DMS 273 (cell line): ENCODE measurements around the gene ITSN2.

ENCODE experiments used
- DNase-seq: peaks from one replicate; lab custom pipeline; 2025; ENCODE audit not compliant: unreplicated experiment; lab: John Stamatoyannopoulos, UW

Gene ITSN2

DNA sequence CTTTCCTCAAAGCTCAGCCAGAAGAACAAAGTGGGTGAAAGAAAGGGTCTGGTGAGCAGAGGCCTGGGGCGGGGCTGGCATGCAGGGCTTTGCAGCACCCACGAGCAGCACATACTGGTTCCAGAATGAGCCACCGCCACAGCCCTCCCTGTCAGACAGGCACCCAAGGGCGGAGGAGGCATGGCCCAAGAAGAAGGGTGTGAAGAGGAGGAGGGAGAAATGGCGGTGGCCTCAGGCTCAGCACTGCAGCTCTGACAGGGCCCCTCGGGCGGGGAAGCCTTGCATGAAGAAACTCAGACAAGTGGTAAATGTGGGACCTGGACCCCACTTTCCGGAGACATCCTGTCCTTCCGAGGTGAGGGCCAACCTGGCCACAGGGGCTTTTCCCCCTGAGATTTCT lies 169.8 kb downstream of the ITSN2 start:
- DNase-seq = no peak

- DNase-seq = no peak
Observed at GRCh38 chr2:24189551-24189950, 170.8 kb downstream of the ITSN2 start.

GRCh38 chr2:24183366-24184069 lies 176.8 kb downstream of the ITSN2 start:
- no peak for DNase-seq

DNA sequence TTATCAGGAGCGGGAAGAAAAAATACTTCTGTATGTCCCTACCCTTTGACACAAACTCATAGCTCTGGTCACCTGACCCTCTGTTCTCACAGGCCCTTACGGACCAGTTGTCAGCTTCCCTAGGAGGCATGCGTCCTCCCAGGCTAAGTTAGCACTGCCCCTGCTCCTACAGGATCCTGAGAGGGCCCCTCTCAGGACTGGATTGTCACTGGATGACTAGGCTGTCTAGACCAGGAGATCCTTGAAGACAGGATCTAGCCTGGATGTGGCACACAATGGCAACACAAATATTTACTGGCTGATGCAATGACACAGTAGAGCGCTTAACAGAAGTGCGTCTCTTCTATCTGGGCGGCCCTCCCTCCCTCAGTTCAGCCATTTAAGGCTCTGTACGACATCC lies 177.8 kb downstream of the ITSN2 start:
- DNase-seq = no peak

- no peak for DNase-seq
Observed at GRCh38 chr2:24181849-24182248, 178.5 kb downstream of the ITSN2 start.

GRCh38 chr2:24179683-24180082 lies 180.7 kb downstream of the ITSN2 start:
- no peak for DNase-seq

DNA sequence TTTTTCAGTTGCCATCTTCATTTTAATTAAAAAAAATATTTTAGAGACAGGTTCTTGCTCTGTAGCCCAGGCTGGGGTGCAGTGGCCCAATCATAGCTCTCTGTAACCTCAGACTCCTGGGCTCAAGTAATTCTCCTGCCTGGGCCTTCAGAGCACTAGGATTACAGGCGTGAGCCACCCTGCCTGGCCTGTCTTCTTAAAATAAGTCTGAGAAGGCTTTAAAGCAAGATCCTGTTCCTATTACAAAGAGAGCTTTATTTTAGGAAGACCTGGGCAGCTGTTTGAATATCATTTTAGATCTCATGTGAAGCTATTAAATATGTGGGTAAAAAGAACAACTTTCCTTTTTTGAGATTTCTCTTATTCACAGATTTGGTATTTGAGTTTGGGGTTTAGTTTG lies 184.0 kb downstream of the ITSN2 start:
- no peak for DNase-seq

- DNase-seq = no peak
Observed at GRCh38 chr2:24175631-24176187, 184.6 kb downstream of the ITSN2 start.

- DNase-seq = no peak
Observed at GRCh38 chr2:24174851-24175277, 185.5 kb downstream of the ITSN2 start, which contains the start of gene FAM228A. Gene FAM228A (plus strand): TSS chr2:24175053. CDS start chr2:24175481, 428 bp downstream.

DNA sequence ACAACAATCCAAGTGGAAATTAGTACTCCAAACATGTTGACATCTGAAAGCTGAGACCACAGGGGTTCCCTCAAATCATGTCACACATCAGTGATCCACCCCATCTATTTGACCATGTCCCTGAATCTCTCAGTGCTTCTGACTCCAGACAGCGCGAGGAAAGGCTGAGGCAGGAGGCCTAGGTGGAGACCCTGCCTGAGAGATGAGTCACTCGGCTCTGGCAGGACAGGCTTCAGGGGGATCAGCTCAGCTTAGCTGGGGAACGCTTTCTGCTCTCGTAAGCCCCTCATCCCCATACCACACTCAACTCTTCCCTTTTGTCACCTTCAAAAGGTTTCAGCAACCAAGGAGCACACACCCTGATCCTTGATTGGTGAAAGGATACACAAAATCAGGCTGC lies 191.3 kb downstream of the ITSN2 start:
- DNase-seq = no peak

GRCh38 chr2:24164416-24164973 lies 195.8 kb downstream of the ITSN2 start:
- DNase-seq = peak; percentile 51

DNA sequence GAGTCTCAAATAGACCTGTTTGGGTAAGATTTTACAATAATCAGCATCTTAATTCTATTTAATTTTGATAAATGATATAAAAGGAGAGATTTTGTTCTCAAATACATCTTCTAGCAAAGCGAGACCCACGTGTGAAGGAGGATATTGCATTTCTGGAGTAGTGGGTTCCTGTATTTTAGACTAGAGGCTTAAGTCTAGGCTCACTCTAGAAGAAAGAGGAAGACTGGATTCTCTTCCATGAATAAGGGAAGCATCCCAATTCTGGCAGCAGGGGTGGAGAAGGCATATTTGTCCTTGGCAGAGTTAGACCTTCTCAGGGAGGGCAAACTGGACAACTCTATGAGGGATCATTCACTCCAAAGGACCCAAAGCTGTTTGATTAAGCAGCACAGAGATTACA lies 196.7 kb downstream of the ITSN2 start:
- DNase-seq = no peak

- no peak for DNase-seq
Observed at GRCh38 chr2:24163186-24163585, 197.2 kb downstream of the ITSN2 start.

DNA sequence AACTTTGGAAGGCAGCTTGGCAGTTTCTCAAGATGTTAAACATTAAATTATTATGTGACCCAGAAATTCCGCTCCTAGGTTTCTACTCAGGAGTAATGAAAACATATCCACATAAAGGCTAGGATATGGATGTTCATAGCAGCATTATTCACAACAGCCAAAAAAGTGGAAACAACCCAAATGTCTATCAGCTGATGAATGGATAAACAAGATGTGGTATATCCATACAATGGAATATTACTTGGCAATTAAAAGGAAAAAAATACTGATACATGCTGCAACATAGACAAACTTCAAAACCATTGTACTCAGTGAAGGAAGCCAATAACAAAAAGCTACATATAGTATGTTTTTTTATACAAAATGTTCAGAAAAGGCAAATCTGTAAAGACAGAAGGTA lies 197.8 kb downstream of the ITSN2 start:
- DNase-seq = no peak

GRCh38 chr2:24160761-24161160 lies 199.6 kb downstream of the ITSN2 start:
- no peak for DNase-seq

- no peak for DNase-seq
Observed at GRCh38 chr2:24159708-24160107, 200.6 kb downstream of the ITSN2 start.

DNA sequence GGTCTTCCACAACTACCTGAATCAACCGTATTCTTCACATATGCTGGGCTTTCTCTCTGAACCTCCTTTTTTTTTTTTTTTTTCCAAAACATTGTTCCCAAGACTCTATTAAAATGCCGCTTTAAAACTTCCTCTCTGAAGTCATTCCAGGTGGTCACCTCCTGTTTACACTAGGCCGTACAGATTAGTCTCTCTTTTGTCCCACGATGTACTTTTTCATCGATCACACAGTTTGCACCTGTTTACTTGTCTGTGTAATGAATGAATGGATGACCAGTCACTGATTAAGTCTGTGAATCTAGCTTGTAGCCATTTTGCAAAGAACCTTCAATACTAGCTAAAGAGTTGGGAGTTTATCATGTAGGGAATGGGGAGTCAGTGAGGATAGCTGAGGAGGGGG lies 202.2 kb downstream of the ITSN2 start:
- DNase-seq = no peak

GRCh38 chr2:24153478-24153877 lies 206.9 kb downstream of the ITSN2 start:
- peak; percentile 31 for DNase-seq
